IMR-90 (cell line): ENCODE results near the gene TECTB. TPM values are rescaled to one million over a fixed set of nuclear protein-coding genes. Genes with fewer than 3 reads are reported as not detected.

Experiments used
- ATAC-seq: fragments of 200-7000 bp; cut with Tn5 transposase; 2 replicates; pipeline ENCODE4 v1.9.1; 2020; ENCODE audit warnings: low read depth, mild to moderate bottlenecking, moderate library complexity
- BruUV-seq: library from RNA; stranded (reverse); fragments of 400-500 nt; replicated peaks from 2 replicates; lab custom pipeline; 2021; lab: Mats Ljungman, UMichigan
- CTCF ChIA-PET: fragments of 300-600 bp; formaldehyde crosslinking; extraction: SDS; loops from one replicate; lab custom pipeline; 2021; ENCODE audit warnings: antibody characterized with exemption; lab: Yijun Ruan, JAX
- POLR2A ChIA-PET: fragments of 300-600 bp; sonication (Branson Sonifier 250); formaldehyde crosslinking; loops from one replicate; lab custom pipeline; 2022; ENCODE audit warnings: antibody characterized with exemption; ENCODE audit not compliant: unreplicated experiment; lab: Charles Lee
- DNase-seq: peaks from one replicate; pipeline ENCODE4 v3.0.0; 2013
- H2AFZ ChIP-seq: replicated peaks from 2 replicates; pipeline ENCODE3; 2013; ENCODE audit warnings: low read length, mild to moderate bottlenecking; ENCODE audit not compliant: poor library complexity
- H2AK5ac ChIP-seq: 2 replicates; pipeline ENCODE4 v1.6.1; 2013; ENCODE audit warnings: low read depth, low read length, inconsistent platforms
- H2AK9ac ChIP-seq: replicated peaks from 2 replicates; pipeline ENCODE3; 2013; ENCODE audit warnings: mild to moderate bottlenecking, low read depth, low read length, moderate library complexity; ENCODE audit not compliant: poor library complexity
- H2BK120ac ChIP-seq: 2 replicates; pipeline ENCODE4 v1.6.1; 2013; ENCODE audit warnings: low read depth, low read length, inconsistent platforms
- H2BK15ac ChIP-seq: 3 replicates; pipeline ENCODE4 v1.6.1; 2013; ENCODE audit warnings: low read depth, low read length, inconsistent platforms
- H2BK20ac ChIP-seq: 2 replicates; pipeline ENCODE4 v1.6.1; 2013; ENCODE audit warnings: low read depth, mild to moderate bottlenecking, inconsistent platforms, low read length, moderate library complexity
- H2BK5ac ChIP-seq: 2 replicates; pipeline ENCODE4 v1.6.1; 2013; ENCODE audit warnings: mild to moderate bottlenecking, low read depth, low read length, inconsistent platforms; ENCODE audit not compliant: poor library complexity, severe bottlenecking
- H3K14ac ChIP-seq: replicated peaks from 2 replicates; pipeline ENCODE4 v1.6.1; 2013; ENCODE audit warnings: low read depth, low read length, inconsistent platforms
- H3K18ac ChIP-seq: 2 replicates; pipeline ENCODE4 v1.6.1; 2013; ENCODE audit warnings: low read depth, low read length, control low read depth
- H3K23ac ChIP-seq: 2 replicates; pipeline ENCODE4 v1.6.1; 2013; ENCODE audit warnings: low read depth, low read length, inconsistent platforms
- H3K27ac ChIP-seq: 2 replicates; pipeline ENCODE4 v1.5.1; 2013; ENCODE audit warnings: mild to moderate bottlenecking, control low read depth, low read length; ENCODE audit not compliant: insufficient read depth
- H3K27me3 ChIP-seq: 2 replicates; pipeline ENCODE4 v1.6.1; 2013; ENCODE audit warnings: low read length; ENCODE audit not compliant: control insufficient read depth, insufficient read depth
- H3K36me3 ChIP-seq: 2 replicates; pipeline ENCODE4 v1.6.1; 2013; ENCODE audit warnings: low read length, mixed read lengths; ENCODE audit not compliant: control insufficient read depth, insufficient read depth
- H3K4ac ChIP-seq: 2 replicates; pipeline ENCODE4 v1.6.1; 2013; ENCODE audit warnings: low read depth, low read length, inconsistent platforms
- H3K4me1 ChIP-seq: 2 replicates; pipeline ENCODE4 v1.6.1; 2013; ENCODE audit warnings: low read length, mixed read lengths; ENCODE audit not compliant: control insufficient read depth, insufficient read depth
- H3K4me2 ChIP-seq: 2 replicates; pipeline ENCODE4 v1.6.1; 2013; ENCODE audit warnings: low read depth, mild to moderate bottlenecking, control low read depth, low read length, moderate library complexity
- H3K4me3 ChIP-seq: 2 replicates; pipeline ENCODE4 v1.5.1; 2013; ENCODE audit warnings: low read depth, mild to moderate bottlenecking, control low read depth, low read length, moderate library complexity; ENCODE audit not compliant: insufficient read depth
- H3K56ac ChIP-seq: 2 replicates; pipeline ENCODE4 v1.6.1; 2013; ENCODE audit warnings: low read length, inconsistent platforms; ENCODE audit not compliant: insufficient read depth; ENCODE audit errors: extremely low read depth
- H3K79me1 ChIP-seq, 2 experiments: 2 replicates each; pipeline ENCODE4 v1.6.1; 2013; ENCODE audit warnings: low read length in 2 of 2, inconsistent platforms in 1 of 2, low read depth in 1 of 2
- H3K9ac ChIP-seq: 2 replicates; pipeline ENCODE4 v1.6.1; 2013; ENCODE audit warnings: low read depth, low read length, control low read depth
- H3K9me1 ChIP-seq: 2 replicates; pipeline ENCODE4 v1.6.1; 2013; ENCODE audit warnings: low read length, inconsistent platforms; ENCODE audit not compliant: insufficient read depth
- H3K9me3 ChIP-seq: 2 replicates; pipeline ENCODE4 v1.6.1; 2013; ENCODE audit warnings: low read length; ENCODE audit not compliant: control insufficient read depth, insufficient read depth
- H4K20me1 ChIP-seq: 2 replicates; pipeline ENCODE4 v1.6.1; 2013; ENCODE audit warnings: low read length, inconsistent platforms; ENCODE audit not compliant: insufficient read depth
- H4K5ac ChIP-seq: 2 replicates; pipeline ENCODE4 v1.6.1; 2013; ENCODE audit warnings: mild to moderate bottlenecking, low read depth, low read length, control low read depth
- H4K8ac ChIP-seq, 2 experiments: 2 replicates each; pipeline ENCODE4 v1.6.1; 2013; ENCODE audit warnings: low read depth in 2 of 2, low read length in 2 of 2, control low read depth in 1 of 2, inconsistent platforms in 1 of 2
- H4K91ac ChIP-seq: 2 replicates; pipeline ENCODE4 v1.6.1; 2013; ENCODE audit warnings: low read depth, low read length, inconsistent platforms; ENCODE audit not compliant: insufficient read depth
- BHLHE40 ChIP-seq: fragments of 150-350 bp; IDR thresholded peaks from 2 replicates; pipeline ENCODE4 v1.6.1; 2016; ENCODE audit warnings: mild to moderate bottlenecking, low read depth, low read length
- CEBPB ChIP-seq: IDR thresholded peaks from 2 replicates; pipeline ENCODE4 v1.6.1; 2012; ENCODE audit warnings: low read depth, low read length, improper control_type of control experiment
- CHD1 ChIP-seq: IDR thresholded peaks from 2 replicates; pipeline ENCODE4 v1.6.1; 2012; ENCODE audit warnings: low read depth, low read length, improper control_type of control experiment
- FOS ChIP-seq: fragments of 150-350 bp; IDR thresholded peaks from 2 replicates; pipeline ENCODE4 v1.6.1; 2016; ENCODE audit warnings: low read depth, low read length
- MAFK ChIP-seq: IDR thresholded peaks from 2 replicates; pipeline ENCODE4 v1.6.1; 2012; ENCODE audit warnings: low read depth, low read length, improper control_type of control experiment
- MAZ ChIP-seq: IDR thresholded peaks from 2 replicates; pipeline ENCODE4 v1.6.1; 2012; ENCODE audit warnings: low read depth, mild to moderate bottlenecking, low read length, improper control_type of control experiment, moderate library complexity, borderline replicate concordance
- MXI1 ChIP-seq: IDR thresholded peaks from 2 replicates; pipeline ENCODE4 v1.6.1; 2012; ENCODE audit warnings: low read depth, mild to moderate bottlenecking, low read length, moderate library complexity, borderline replicate concordance
- NFE2L2 ChIP-seq: fragments of 150-350 bp; IDR thresholded peaks from 2 replicates; pipeline ENCODE4 v1.6.1; 2016; ENCODE audit warnings: low read depth, mild to moderate bottlenecking, low read length
- POLR2A ChIP-seq: IDR thresholded peaks from 2 replicates; pipeline ENCODE4 v1.6.1; 2012; ENCODE audit warnings: mild to moderate bottlenecking, low read depth, low read length
- RAD21 ChIP-seq: IDR thresholded peaks from 2 replicates; pipeline ENCODE4 v1.6.1; 2012; ENCODE audit warnings: low read length, improper control_type of control experiment
- RCOR1 ChIP-seq: IDR thresholded peaks from 2 replicates; pipeline ENCODE4 v1.6.1; 2012; ENCODE audit warnings: mild to moderate bottlenecking, low read length, improper control_type of control experiment; ENCODE audit not compliant: insufficient replicate concordance
- RFX5 ChIP-seq: IDR thresholded peaks from 2 replicates; pipeline ENCODE4 v1.8.0; 2012; ENCODE audit warnings: low read depth, mild to moderate bottlenecking, low read length, moderate library complexity
- SMC3 ChIP-seq: fragments of 150-350 bp; IDR thresholded peaks from 2 replicates; pipeline ENCODE4 v1.6.1; 2016; ENCODE audit warnings: low read depth, mild to moderate bottlenecking, antibody characterized with exemption, low read length, moderate library complexity
- WGBS, 2 experiments: methylation state at CpG; one replicate each; pipeline versions ENCODE4 v1.1.5 to v1.1.7; 2013; ENCODE audit warnings: missing lambda C conversion rate in 2 of 2; ENCODE audit not compliant: insufficient read length in 1 of 2; ENCODE audit errors: extremely low coverage in 2 of 2; 5-methylcytosine and 5-hydroxymethylcytosine counted together
- dilution Hi-C: fragments of 300-500 bp; cut with HindIII; formaldehyde crosslinking; loops from one replicate; pipeline ENCODE4 v1.14.3; 2018; ENCODE audit warnings: low sequenced_read_pairs; ENCODE audit not compliant: unreplicated experiment
- in situ Hi-C: fragments of 300-500 bp; cut with MboI; formaldehyde crosslinking; loops from 3 replicates; pipeline ENCODE4 v1.14.3; 2019; ENCODE audit warnings: low sequenced_read_pairs, inconsistent platforms, mixed read lengths
- intact Hi-C: fragments of 100-400 bp; cut with micrococcal nuclease; formaldehyde crosslinking; loops from 2 replicates; pipeline ENCODE4 v1.10.0; 2022
- polyA plus RNA-seq, 3 experiments: library from polyadenylated mRNA; depleted of rRNA; stranded (reverse); fragments of >200 nt; gene quantifications; 2 replicates each; pipeline ENCODE4 v1.2.3, GENCODE V29; 2012; ENCODE audit warnings: low replicate concordance in 1 of 3
- total RNA-seq: library from RNA; depleted of rRNA; stranded (reverse); fragments of >200 nt; gene quantifications from 2 replicates; pipeline ENCODE4 v1.2.3, GENCODE V29; 2012
- TF ChIP-seq, protein P1 (sequence below): conservative IDR thresholded peaks from 2 replicates; pipeline ENCODE4 v1.5.1; 2012; ENCODE audit warnings: mild to moderate bottlenecking, low read depth, low read length, improper control_type of control experiment
- TF ChIP-seq, protein P2 (sequence below): fragments of 150-350 bp; IDR thresholded peaks from 2 replicates; pipeline ENCODE4 v1.6.1; 2016; ENCODE audit warnings: low read depth, mild to moderate bottlenecking, low read length, moderate library complexity, borderline replicate concordance
- TF ChIP-seq, protein P3 (sequence below): fragments of 150-350 bp; IDR thresholded peaks from 2 replicates; pipeline ENCODE4 v1.6.1; 2017; ENCODE audit warnings: mild to moderate bottlenecking, antibody characterized with exemption, low read length, low read depth

Gene TECTB
- total and polyA plus RNA-seq, 2 of the 4 experiments (the other 2 are of a cell fraction), result not detected

DNA sequence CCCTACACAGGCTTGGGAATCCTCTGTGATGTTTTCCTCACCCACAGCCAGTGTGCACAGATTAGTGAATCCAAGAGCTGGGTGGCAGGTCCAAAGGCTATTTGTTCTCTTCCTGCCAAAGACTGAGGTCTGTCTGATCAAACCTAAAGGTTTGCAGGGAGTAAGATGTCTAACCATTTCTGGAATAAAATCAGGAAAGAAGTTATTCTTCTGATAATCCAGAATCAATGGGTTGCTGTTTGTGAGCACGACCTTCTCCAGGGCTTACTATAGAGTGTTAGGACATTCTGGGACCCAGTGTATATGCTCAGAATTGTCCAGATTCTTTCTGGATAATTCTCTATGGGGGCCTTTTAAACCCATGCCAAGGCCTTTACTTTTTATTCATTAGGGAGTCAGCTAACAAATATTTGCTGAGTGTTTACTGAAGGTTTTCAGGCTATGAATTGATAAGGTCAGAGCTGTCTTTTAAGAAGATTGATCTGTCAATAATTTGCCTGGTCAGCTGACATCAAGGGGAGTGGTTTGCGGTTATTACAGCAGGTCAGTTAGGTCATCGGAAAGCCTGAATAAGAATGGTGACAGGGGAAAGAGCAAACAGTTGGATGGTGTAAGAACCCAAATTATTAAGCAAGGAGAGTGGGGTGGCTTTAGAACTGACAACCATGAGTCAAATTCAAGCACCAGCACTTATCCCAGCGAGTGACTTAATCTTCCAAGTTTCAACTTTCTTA lies 7.5 kb upstream of the TECTB start:
- Histone ChIP-seq H4K91ac (no peak overlapping the region), H2BK120ac (no peak overlapping the region), H3K4ac (no peak overlapping the region), H3K56ac (no peak overlapping the region), H2AK9ac (no peak overlapping the region), H3K9me3 (no peaks in the 10 kb centered on the region), H2AK5ac (no peak overlapping the region), H3K14ac (no peak overlapping the region), H3K4me2 (no peak overlapping the region), H2BK15ac (no peak overlapping the region), H3K9ac (no peak overlapping the region), H3K27ac (no peak overlapping the region), H3K36me3 (no peaks in the 10 kb centered on the region), H3K9me1 (no peaks in the 10 kb centered on the region), H4K5ac (no peak overlapping the region), H2BK20ac (no peak overlapping the region), H4K20me1 (no peaks in the 10 kb centered on the region), H2BK5ac (no peak overlapping the region), H3K79me1 (no peaks in the 10 kb centered on the region), H3K23ac (no peak overlapping the region), H4K8ac (no peak overlapping the region), H3K18ac (no peak overlapping the region), H3K4me3 (no peak overlapping the region), H2AFZ (no peak overlapping the region), H3K27me3 (no peaks in the 10 kb centered on the region), H3K4me1 (peaks cover 8% of the 10 kb centered on the region)
- DNase-seq, result no peak
- TF ChIP-seq CEBPB (no peak), MAZ (no peak), MXI1 (no peak), RAD21 (no peak), NFE2L2 (no peak), RFX5 (no peak), MAFK (no peak), CHD1 (no peak), FOS (no peak), POLR2A (no peak), SMC3 (no peak), BHLHE40 (no peak), RCOR1 (no peak)
- TF ChIP-seq, protein P1, sequence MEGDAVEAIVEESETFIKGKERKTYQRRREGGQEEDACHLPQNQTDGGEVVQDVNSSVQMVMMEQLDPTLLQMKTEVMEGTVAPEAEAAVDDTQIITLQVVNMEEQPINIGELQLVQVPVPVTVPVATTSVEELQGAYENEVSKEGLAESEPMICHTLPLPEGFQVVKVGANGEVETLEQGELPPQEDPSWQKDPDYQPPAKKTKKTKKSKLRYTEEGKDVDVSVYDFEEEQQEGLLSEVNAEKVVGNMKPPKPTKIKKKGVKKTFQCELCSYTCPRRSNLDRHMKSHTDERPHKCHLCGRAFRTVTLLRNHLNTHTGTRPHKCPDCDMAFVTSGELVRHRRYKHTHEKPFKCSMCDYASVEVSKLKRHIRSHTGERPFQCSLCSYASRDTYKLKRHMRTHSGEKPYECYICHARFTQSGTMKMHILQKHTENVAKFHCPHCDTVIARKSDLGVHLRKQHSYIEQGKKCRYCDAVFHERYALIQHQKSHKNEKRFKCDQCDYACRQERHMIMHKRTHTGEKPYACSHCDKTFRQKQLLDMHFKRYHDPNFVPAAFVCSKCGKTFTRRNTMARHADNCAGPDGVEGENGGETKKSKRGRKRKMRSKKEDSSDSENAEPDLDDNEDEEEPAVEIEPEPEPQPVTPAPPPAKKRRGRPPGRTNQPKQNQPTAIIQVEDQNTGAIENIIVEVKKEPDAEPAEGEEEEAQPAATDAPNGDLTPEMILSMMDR, result no peak
- TF ChIP-seq, protein P2, sequence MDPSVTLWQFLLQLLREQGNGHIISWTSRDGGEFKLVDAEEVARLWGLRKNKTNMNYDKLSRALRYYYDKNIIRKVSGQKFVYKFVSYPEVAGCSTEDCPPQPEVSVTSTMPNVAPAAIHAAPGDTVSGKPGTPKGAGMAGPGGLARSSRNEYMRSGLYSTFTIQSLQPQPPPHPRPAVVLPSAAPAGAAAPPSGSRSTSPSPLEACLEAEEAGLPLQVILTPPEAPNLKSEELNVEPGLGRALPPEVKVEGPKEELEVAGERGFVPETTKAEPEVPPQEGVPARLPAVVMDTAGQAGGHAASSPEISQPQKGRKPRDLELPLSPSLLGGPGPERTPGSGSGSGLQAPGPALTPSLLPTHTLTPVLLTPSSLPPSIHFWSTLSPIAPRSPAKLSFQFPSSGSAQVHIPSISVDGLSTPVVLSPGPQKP, result no peak
- TF ChIP-seq, protein P3, sequence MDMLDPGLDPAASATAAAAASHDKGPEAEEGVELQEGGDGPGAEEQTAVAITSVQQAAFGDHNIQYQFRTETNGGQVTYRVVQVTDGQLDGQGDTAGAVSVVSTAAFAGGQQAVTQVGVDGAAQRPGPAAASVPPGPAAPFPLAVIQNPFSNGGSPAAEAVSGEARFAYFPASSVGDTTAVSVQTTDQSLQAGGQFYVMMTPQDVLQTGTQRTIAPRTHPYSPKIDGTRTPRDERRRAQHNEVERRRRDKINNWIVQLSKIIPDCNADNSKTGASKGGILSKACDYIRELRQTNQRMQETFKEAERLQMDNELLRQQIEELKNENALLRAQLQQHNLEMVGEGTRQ, result no peak
- intact Hi-C loops (no loop called here), in situ Hi-C loops (no loop called here), dilution Hi-C loops (no loop called here)
- no peak for ATAC-seq
- 94% methylated on average over 2 of the region's 4 CpGs; no CpG with 5 or more reads in 1 of the 2 experiments for WGBS, 2 experiments
- POLR2A ChIA-PET, result no interaction called here
- CTCF ChIA-PET, result interaction anchor here (1.0 kb wide), 1 partner anchor 40 kb away, joined by 3 read pairs; no protein-coding TSS in a partner anchor
- BruUV-seq, result no TSS peak
